ENCODE results near the gene CSNK2A2.

The CSNK2A2 gene

GRCh38 chr16:58200004-58200797, 2.3 kb upstream of the CSNK2A2 start:
- no peak for DNase-seq (ENCODE audit: low read depth in 1 of 2, low spot score in 1 of 2)

DNA sequence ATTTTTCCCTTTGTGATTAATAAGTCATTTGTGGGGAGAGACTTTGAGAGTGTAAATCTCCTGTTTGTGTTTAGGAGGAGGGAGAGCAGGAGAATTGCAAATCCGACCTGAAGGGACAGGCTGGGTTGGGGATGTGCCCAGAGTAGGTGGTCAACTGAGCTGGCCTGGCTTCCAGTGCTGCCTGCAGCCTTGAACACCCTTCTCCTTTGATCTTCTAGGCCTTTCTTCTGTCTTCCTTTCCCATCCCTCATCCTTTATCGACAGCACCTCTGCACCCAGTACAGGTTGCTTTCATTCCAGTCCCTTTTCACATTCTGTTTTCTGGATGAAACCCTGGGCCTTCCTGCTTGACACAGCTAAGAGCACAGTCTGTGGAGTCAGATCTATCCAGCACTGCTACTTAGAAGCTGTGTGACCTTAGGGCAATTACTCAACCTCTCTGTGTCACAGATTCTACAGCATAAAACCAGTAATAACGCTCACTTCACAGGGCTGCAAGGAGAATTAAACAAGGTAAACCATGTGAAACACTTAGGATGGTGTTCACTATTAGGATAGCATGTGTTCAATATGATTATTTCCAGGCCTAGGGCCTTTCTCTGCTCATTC, 1.0 kb upstream of the CSNK2A2 start:
- no peak for DNase-seq (ENCODE audit: low read depth in 1 of 2, low spot score in 1 of 2)

DNA sequence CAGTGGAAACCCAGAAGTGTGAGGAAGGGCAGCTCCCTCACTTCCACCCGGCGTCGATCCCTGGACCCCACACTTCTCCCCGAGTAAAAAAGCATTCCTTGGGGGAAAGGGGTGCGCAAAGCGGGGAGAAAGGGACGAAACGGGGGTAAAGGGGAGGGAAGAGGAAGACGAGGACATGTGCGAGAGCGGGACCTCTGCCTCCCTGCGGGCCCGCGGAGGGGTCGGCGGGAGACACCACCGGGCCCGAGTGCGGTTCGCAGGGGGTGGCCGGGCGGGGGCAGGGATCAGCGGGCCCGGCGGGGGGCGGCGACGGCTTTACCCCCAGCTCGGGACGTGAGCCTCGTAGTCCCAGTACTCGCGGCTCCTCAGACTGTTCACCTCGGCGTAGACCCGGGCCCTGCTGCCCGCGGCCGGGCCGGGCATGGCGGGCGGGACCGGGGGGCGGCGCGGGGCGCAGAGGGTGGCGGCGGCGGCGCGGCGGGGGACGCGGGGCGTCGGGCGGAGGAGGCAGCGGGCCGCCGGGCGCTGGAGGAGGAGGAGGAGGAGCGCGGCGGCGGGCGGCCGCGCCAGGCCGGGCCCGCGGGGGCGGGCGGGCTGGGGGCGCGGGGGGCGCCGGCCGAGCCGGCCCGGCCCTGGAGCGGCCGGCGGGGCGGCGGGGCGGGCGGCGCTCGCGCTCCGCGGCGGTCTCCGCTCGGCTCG, 443 bp downstream of the CSNK2A2 start:
- DNase-seq (ENCODE audit: low read depth in 1 of 2, low spot score in 1 of 2): no peak

DNA sequence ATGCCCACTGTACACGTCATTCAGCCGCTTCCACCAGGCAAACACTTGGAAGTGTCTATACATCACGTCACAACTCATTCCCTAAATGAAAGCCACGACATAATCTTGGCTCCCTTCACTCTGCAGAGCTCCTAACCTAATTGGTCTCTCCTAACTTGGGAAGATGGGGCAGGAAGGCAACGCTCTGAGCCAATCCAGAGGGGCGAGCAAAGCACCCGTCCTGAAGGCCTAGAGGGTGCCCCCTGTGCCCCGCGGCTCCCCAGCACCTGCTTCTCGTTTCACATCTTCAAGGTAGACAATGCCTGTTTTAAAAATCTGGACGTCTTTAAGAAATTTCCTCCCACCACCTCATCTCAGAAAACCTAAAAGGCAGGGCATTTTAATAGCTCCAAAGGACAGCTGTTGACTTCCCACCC, 1.0 kb downstream of the CSNK2A2 start:
- DNase-seq (ENCODE audit: low read depth in 1 of 2, low spot score in 1 of 2): no peak

DNA sequence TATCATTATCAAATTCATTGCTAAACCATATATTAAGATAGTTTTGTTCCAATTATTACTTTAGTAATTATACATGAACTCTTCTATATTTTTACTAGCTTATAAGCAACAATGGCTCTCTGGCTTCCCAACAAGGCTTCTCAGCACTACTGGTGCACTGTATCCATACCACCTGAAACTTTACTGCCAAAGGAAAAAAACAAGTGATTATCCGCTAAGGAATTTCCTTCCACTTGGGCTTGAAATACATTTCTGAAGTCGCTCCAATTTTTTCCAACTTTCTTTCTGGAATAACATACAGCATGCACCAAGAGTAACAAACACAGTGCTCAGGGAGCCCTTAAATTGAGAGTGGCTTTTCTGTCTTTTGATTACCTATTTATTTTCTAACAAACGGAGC, 2.1 kb downstream of the CSNK2A2 start:
- no peak for DNase-seq (ENCODE audit: low read depth in 1 of 2, low spot score in 1 of 2)

- no peak for DNase-seq (ENCODE audit: low read depth in 1 of 2, low spot score in 1 of 2)
These were observed 2.6 kb downstream of the CSNK2A2 start for GRCh38 chr16:58195344-58195743.

DNA sequence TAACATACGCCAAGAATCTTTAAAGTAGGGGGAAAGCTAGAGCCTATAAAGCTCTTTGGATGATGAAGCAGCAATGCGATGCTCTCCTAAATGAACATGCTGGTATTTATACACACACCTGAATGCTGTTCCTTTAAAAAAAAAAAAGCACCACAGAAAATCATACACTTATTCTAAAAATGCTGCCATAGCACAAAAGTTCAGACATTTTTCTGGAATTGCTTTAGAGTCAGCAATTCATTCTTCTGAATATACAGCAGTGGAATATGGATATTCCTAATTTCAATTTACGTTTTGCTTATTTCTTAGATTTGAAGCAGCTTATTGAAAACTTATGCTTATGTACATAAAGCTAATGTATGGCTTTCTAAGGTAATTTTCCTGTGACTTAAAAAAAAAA, 3.1 kb downstream of the CSNK2A2 start:
- DNase-seq (ENCODE audit: low read depth in 1 of 2, low spot score in 1 of 2): no peak

- no peak for DNase-seq (ENCODE audit: low read depth in 1 of 2, low spot score in 1 of 2)
These were observed 10.1 kb downstream of the CSNK2A2 start for GRCh38 chr16:58187665-58188421.

- DNase-seq (ENCODE audit: low read depth in 1 of 2, low spot score in 1 of 2): no peak
These were observed 10.8 kb downstream of the CSNK2A2 start for GRCh38 chr16:58187092-58187491.

DNA sequence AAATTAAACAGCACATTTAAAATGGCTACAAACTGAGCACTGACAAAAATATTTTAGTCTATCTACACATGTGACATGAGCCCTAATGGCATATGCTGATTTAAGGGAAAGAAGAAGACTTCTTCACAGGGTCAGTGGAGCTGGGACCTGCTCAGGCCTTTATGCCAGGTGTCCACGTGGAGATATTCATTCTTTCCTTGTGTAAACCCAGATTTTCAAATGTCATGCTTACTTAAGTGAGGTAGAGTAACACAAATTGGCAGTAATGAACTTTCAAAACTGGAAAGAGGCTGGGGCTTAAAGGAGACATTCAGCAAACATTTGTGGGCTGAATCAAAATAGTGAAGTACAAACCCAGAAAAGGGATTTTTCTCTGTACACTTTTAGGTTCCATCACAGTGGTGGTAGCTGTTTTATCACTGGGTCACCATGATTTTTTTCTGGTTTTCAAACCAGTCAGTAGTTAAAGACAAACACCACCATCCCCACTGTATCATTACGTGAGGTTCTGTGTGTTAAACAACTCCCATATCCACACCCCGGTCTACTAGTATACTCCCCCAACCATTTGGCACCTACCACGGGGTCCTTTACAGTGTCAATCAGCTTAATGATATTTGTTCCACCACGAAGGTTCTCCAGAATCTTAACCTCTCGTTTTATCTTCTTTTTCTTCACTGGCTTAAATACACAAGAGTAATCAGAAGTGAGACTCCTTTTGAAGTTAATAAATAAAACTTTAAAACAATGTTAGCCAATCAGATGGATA, 11.5 kb downstream of the CSNK2A2 start:
- no peak for DNase-seq (ENCODE audit: low read depth in 1 of 2, low spot score in 1 of 2)

- no peak for DNase-seq (ENCODE audit: low read depth in 1 of 2, low spot score in 1 of 2)
These were observed 20.6 kb downstream of the CSNK2A2 start for GRCh38 chr16:58177353-58177710.

DNA sequence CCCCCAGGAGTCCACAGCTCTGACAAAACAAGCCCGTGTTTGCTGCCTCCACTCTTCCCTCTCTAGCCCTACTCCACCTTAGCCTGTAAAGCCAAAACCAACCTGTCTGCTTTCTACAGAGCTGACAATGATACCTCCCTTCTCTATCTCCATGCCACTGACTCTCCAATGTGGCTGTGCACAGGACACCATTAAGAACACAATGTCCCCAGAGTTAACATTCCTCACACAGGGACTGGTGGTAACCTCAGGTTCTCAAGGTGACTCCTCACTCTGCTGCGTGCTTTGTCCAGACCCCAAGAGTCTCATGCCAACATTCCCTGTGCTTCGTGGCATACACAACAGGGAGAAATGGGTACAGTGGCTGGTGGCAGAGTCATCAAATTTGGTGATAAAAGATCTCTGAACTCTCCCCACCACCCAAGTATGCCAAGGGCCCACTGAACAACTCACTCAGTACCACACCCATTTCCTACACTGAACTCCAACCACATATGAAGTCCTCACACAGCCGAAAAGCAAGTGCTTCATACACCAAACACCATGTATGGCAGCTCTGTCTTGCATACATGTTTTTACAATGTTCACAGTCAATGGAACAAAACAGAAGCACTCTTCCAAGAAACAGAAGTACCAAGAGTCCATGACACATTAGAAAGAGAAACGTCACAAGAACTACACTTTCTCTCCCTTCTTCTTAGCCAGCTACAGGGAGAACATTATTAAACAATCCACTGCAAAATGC, 21.1 kb downstream of the CSNK2A2 start:
- DNase-seq (ENCODE audit: low read depth in 1 of 2, low spot score in 1 of 2): no peak

- DNase-seq (ENCODE audit: low read depth in 1 of 2, low spot score in 1 of 2): no peak
These were observed 27.7 kb downstream of the CSNK2A2 start for GRCh38 chr16:58170223-58170622.

GRCh38 chr16:58160855-58161254, 37.1 kb downstream of the CSNK2A2 start:
- no peak for DNase-seq (ENCODE audit: low read depth in 1 of 2, low spot score in 1 of 2)

DNA sequence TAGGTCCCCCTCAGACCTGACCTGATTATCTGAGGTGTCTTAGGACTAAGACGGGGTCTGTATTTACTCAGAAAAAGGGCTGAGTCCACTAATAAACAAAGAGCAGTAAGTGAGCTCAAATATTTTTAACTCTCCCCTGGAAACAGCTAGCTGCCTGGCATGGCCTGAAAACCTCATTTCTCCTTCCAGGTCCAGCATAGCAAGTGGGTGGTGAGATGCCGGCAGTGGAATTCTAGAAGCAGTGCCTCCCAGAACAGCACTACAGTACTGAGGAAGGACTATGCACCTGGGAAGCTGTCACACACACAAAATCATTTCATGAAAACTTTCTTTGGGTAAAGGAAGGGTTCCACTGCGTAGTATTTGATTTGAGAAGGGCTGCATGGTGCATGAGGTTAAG, 39.2 kb downstream of the CSNK2A2 start:
- no peak for DNase-seq (ENCODE audit: low read depth in 1 of 2, low spot score in 1 of 2)

GRCh38 chr16:58157951-58158540, 39.9 kb downstream of the CSNK2A2 start:
- DNase-seq (ENCODE audit: low read depth in 1 of 2, low spot score in 1 of 2): no peak

- no peak for DNase-seq (ENCODE audit: low read depth in 1 of 2, low spot score in 1 of 2)
These were observed 40.7 kb downstream of the CSNK2A2 start for GRCh38 chr16:58157239-58157638.

DNA sequence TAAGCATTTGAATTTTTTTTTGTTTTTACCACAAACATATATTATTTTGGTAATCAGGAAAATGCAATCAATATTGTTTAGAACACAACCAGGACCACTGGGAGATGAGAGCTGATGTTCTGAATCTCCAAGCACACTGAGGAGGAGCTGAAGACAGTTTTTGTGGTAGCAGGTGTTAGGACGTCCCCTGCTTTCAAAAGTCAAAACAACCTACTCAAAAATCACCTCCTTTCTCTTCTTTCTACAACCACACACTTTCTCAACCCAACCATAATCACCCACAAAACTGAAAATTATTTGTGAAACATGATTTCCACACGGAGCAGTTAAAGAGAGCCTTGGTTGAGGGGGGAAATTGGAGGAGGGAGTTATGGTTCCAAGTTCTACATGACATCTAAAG, 42.1 kb downstream of the CSNK2A2 start:
- no peak for DNase-seq (ENCODE audit: low read depth in 1 of 2, low spot score in 1 of 2)

DNA sequence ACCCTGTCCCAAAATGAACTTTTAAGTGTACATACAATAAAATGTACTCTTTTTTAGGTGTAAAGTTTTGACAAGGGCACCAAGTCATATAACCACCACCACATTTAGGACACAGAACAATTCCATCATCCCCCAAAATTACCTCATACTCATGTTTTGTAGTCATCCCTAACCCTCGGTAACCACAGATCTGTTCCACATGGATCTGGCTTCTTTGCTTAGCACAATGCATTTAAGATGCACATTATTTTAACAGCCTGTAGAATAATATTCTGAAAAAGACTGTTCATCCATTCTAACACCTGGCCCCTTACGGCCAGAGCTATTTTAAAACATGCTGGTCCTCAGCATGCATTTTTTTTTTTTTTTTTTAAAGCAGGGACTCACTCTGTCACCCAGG, 43.6 kb downstream of the CSNK2A2 start:
- no peak for DNase-seq (ENCODE audit: low read depth in 1 of 2, low spot score in 1 of 2)
